ENCODE results near the gene NMU.
"Not testable (repeated sequence)": the region's sequence is repeated elsewhere in the genome, so short reads cannot be mapped to it uniquely, and the experiment has no call there.

The NMU gene

DNA sequence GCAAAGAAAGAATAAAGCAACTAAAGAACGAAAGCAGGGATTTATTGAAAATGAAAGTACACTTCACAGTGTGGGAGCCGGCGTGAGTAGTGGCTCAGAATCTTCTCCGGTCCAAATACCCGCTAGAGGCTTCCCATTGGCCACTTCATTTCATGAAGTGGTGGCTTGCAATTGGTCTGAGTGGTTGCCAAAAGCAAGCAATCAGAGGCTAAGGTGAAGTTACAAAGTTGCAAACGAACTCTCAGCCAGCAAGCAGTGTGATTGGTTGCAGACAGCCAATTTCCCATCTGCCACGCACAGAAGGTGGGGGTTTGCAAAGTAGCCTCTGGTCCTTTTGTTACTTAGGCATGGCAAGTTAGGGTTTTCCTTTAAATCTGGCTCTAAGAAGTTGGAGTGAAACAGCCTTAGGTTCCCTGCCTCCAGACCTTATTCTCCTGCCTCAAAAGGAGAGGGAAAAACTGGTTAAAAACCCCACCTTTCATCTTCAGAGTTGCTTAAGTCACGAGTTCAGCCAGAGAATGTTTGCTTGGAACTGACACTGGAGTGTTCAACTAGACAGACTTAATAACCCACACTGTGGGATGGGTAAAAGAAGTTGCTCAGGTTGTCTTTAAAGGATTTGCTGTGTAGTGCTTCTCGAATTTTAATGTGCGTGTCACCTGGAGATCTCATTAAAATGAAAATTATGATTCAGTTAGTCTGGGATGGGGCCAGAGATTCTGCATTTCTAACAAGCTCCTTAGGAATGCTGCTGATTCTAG, 82.5 kb downstream of the NMU start:
- peak; percentile 4 for DNase-seq

DNA sequence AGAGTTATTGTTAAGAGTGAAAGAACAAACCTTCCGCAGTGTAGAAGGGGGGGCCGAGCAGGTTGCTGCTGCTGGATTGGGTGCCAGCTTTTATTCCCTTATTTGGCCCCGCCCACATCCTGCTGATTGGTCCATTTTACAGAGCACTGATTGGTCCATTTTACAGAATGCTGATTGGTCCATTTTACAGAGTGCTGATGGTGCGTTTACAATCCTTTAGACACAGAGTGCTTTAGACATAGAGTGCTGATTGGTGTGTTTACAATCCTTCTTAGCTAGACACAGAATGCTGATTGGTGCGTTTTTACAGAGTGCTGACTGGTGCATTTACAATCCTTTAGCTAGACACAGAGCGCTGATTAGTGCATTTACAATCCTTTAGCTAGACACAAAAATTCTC, 84.1 kb downstream of the NMU start:
- not testable (repeated sequence) for DNase-seq

DNA sequence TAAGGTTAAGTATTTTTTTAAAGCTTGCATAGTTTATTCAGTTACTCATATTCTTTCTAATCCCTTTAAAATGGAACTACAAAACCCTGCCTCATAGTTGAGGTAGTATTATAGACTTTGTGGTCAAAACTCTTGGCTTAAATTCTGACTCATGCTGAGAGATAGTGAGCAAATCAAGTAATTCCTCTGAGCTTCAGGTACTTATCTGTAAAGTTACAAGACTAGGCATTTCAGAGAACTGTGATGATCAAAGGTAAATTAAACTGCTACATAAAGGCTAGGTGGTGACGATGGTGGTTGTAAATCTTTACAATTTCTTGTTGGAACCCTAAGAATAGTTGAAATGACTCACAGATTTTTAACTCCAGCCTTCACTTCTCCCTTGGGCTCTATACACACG, 86.2 kb downstream of the NMU start:
- DNase-seq, result no peak

DNA sequence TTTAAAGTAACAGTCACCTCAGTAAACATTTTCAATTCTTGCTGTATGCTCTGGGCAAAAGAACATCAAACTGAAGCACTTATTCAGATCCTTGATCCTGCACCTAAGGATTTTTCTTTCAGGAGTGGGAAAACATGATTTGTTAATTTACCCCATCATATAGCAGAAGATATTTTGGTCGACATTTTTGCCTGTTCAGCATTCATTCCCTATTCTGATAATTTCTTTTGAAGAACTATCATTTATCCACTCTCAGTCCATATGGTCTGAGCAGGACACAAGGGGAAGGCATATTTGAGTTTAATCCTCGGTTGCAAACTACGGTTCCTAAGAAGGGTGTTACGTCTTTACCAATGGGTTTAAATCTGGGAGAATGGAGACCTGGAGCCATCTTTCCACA, 88.2 kb downstream of the NMU start:
- no peak for DNase-seq

DNA sequence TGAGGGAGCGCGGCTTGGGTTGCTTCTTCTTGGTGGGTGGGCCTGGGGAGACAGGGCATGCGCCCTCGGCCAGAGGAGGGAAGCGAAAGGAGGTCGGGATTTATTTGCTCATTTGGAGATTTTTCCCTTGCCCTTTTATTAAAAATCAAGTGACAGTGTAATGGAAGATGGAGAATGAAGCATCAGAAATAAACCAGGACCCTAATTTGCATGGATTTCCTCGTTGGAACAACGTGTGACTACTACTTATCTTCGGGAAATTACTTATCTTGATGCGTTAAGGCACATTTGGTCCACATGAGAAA, 88.7 kb downstream of the NMU start:
- DNase-seq, result peak; percentile 57

DNA sequence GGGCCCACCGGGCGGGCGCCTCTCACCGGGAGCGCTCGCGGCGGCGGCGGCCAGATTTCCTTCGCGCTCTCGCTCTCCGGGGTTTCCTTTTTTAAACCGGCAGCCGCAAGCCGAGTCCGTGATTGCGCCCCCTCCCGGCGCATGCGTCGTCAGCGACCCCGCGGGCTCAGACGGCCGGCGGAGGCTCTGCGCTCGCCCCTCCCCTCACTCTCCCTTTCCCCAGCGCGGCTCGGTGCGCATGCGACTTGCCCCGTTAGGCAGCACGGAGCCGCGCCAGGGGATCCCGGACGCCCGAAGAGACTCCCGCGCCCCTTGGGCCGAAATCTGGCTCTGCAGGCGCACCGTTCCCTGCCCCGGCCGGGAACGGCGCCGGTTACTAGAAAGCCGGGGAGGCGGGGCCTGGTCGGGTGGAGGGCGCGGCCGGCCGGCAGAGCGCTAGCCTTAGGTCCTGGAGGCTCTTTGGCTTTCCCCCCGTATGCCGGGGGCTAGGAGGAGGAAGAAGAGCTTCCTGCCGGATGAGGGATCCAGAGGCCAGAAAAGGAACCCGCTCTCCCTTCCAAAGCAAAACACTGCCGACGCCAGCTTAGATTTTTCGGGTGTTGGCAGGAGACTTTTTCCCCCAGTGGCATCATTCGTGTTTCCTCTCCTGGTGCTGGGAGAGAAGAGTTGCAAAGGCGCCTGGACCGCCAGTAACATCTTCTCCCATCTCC, 89.2 kb downstream of the NMU start, which contains the start of gene CLOCK:
CLOCK (minus strand) TSS at position 154 of the 710 bp plus-strand sequence. CDS start 64,124 bp downstream, outside the sequence.
- peak; percentile 73 for DNase-seq

DNA sequence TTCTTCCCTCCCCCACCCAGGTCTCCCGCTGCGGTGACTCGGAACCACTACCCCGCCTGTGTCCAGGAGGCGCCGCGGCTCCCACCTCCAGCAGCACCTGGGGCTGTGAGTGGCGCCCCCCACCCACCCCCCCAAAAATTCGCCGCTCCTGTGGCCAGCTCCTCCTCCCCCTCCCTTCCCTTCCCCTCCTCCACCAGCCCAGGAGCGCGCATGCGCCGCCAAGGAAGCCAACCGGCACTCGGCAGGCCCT, 89.7 kb downstream of the NMU start:
- DNase-seq, result no peak

DNA sequence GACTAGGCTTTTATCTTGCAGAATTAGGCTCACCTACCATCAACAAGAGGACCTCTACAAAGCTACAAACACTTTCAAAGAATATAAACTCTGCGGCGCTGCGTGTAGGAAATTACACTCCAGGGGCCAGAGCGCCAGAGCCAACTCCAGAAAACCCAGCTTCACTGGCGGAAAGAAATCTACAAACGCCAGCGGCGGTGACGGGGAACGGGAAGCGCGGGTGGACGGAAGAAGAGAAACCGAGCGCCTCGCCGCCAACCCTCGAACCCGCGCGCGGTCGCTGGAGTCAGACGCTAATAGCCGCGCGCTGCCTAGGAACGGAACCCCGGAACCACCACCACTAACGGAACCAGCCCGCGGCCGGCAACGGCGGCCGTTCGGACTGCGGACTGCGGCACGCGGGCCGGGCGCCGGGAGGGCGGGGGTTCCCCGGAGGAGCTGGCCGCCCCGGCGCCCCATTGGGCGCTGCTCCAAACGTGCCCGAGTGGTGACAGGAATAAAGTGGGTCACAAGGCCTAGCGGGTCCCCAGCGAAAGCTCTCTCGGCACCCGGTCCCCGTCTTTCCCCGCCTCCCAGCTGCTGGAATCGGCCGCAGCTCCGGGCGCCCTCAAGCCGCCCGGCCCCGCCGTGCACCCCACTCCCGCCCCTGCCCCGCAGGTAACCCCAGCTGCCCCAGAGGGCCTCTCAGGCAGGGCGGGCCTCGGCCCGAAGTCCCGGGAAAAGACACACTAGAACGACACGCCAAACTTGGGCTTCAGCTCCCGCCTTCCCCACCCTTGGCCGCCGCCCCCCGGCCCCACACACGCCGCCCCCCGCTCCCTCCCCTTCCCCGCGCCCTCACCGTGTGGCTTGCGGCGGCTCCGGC, 90.2 kb downstream of the NMU start:
- peak; percentile 52 for DNase-seq

Measured in NCI-H2227 treated with DMSO at 0.1 percent for 48 hours (cell line).